GM21576 (cell line): Measurements from ENCODE around the gene UBAC2.
A peak's percentile ranks its signal among the peaks of the same experiment; 100 is the strongest.

Source experiments
- ATAC-seq: cut with Tn5 transposase; IDR thresholded peaks from one replicate; pipeline ENCODE4 v1.9.1; 2021; ENCODE audit warnings: mild to moderate bottlenecking, moderate library complexity; ENCODE audit not compliant: unreplicated experiment

Gene UBAC2

GRCh38 chr13:99370481-99371275, 170.0 kb downstream of the UBAC2 start:
- ATAC-seq: no peak

GRCh38 chr13:99371956-99372355, 171.3 kb downstream of the UBAC2 start:
- ATAC-seq: no peak

GRCh38 chr13:99373436-99373835, 172.8 kb downstream of the UBAC2 start:
- no peak for ATAC-seq

GRCh38 chr13:99374169-99374991, 173.7 kb downstream of the UBAC2 start:
- ATAC-seq: peak; percentile 32

- ATAC-seq: peak; percentile 57
Observed at GRCh38 chr13:99374994-99375737, 174.5 kb downstream of the UBAC2 start.

GRCh38 chr13:99375738-99376080, 175.1 kb downstream of the UBAC2 start:
- ATAC-seq: no peak

GRCh38 chr13:99376132-99376531, 175.5 kb downstream of the UBAC2 start:
- ATAC-seq: peak; percentile 44

GRCh38 chr13:99376924-99377323, 176.3 kb downstream of the UBAC2 start:
- no peak for ATAC-seq

- ATAC-seq: no peak
Observed at GRCh38 chr13:99377641-99378040, 177.0 kb downstream of the UBAC2 start.

GRCh38 chr13:99378985-99379733, 178.5 kb downstream of the UBAC2 start:
- no peak for ATAC-seq

- no peak for ATAC-seq
Observed at GRCh38 chr13:99379856-99380801, 179.5 kb downstream of the UBAC2 start.

- ATAC-seq: peak; percentile 72
Observed at GRCh38 chr13:99380921-99381645, 180.4 kb downstream of the UBAC2 start.

- ATAC-seq: no peak
Observed at GRCh38 chr13:99381766-99382165, 181.1 kb downstream of the UBAC2 start.

GRCh38 chr13:99382428-99383133, 181.9 kb downstream of the UBAC2 start:
- no peak for ATAC-seq

- ATAC-seq: no peak
Observed at GRCh38 chr13:99383511-99383921, 182.9 kb downstream of the UBAC2 start.

GRCh38 chr13:99383946-99384345, 183.3 kb downstream of the UBAC2 start:
- no peak for ATAC-seq

- no peak for ATAC-seq
Observed at GRCh38 chr13:99384468-99384867, 183.8 kb downstream of the UBAC2 start.

- no peak for ATAC-seq
Observed at GRCh38 chr13:99385161-99385560, 184.5 kb downstream of the UBAC2 start.
